Peyer's patch (tissue), 4 donors: Measurements from ENCODE around the gene PER1. TPM values are rescaled to one million over a fixed set of nuclear protein-coding genes. Genes with fewer than 3 reads are reported as not detected.

Experiments
- DNase-seq, 3 donors: peaks; one replicate each; pipeline ENCODE4 v3.0.0-alpha.2; 2017 to 2019
- H3K27ac ChIP-seq, 4 donors: fragments of 200-600 bp; sonication (generic); one replicate each; pipeline ENCODE4 v1.5.1; 2016 to 2019
- H3K27me3 ChIP-seq, 2 donors: fragments of 200-600 bp; sonication (generic); one replicate each; pipeline ENCODE4 v1.5.1; 2019
- H3K36me3 ChIP-seq, 3 donors: fragments of 200-600 bp; sonication (generic); one replicate each; pipeline ENCODE4 v1.5.1; 2016 to 2019
- H3K4me1 ChIP-seq, 4 donors: fragments of 200-600 bp; sonication (generic); one replicate each; pipeline ENCODE4 v1.5.1; 2016 to 2019
- H3K4me3 ChIP-seq, 4 donors: fragments of 200-600 bp; sonication (generic); 1 replicate in 3 of 4; 2 replicates in 1 of 4; pipeline ENCODE4 v1.5.1; 2016 to 2019; ENCODE audit warnings: mild to moderate bottlenecking in 1 of 4
- H3K9me3 ChIP-seq, 4 donors: fragments of 200-600 bp; sonication (generic); one replicate each; pipeline ENCODE4 v1.5.1; 2016 to 2019; ENCODE audit warnings: mild to moderate bottlenecking in 1 of 4
- CTCF ChIP-seq, 6 experiments: fragments of 450-650 bp in 4 of 6; fragments of 200-600 bp in 2 of 6; sonication (generic) in 1 of 6; IDR thresholded peaks; one replicate each; pipeline ENCODE4 v1.5.1; 2017 to 2019; ENCODE audit warnings: antibody characterized with exemption in 6 of 6, mild to moderate bottlenecking in 3 of 6, moderate library complexity in 1 of 6
- POLR2A ChIP-seq, 2 donors: fragments of 450-650 bp; IDR thresholded peaks; one replicate each; pipeline ENCODE4 v1.5.1; 2017; ENCODE audit warnings: antibody characterized with exemption in 2 of 2, mild to moderate bottlenecking in 2 of 2, moderate library complexity in 2 of 2
- total RNA-seq, 4 donors: library from RNA; depleted of rRNA; stranded (reverse); fragments of >200 nt; gene quantifications; one replicate each; pipeline ENCODE4 v1.1.0, GENCODE V29; 2016

The PER1 gene
- total RNA-seq, 4 donors from 2014 or later = 67.6 to 143 (median 119) TPM

GRCh38 chr17:8138374-8138671 lies 13.9 kb downstream of the PER1 start:
- H3K4me1 ChIP-seq = peaks cover 0 to 19% (median 1%) of the 10 kb centered on the region in 4 donors
- peak overlapping the region; percentile 81 to 89 (median 86) for H3K27ac ChIP-seq
- DNase-seq = no peak
- no peaks in the 10 kb centered on the region for H3K27me3 ChIP-seq
- no peaks in the 10 kb centered on the region for H3K9me3 ChIP-seq
- no peak for TF ChIP-seq POLR2A (IDR thresholded peaks at IDR 0.05)
- no peak for TF ChIP-seq CTCF (IDR thresholded peaks at IDR 0.05)
- peaks cover 0 to 41% (median 0%) of the 10 kb centered on the region in 3 donors for H3K36me3 ChIP-seq
- H3K4me3 ChIP-seq = peak overlapping the region; percentile 28 to 48 (median 38)

GRCh38 chr17:8137645-8138373 lies 14.4 kb downstream of the PER1 start:
- H3K4me1 ChIP-seq = peaks cover 0 to 19% (median 1%) of the 10 kb centered on the region in 4 donors
- peak overlapping the region; percentile 81 to 89 (median 86) for H3K27ac ChIP-seq
- H3K9me3 ChIP-seq = no peaks in the 10 kb centered on the region
- DNase-seq = peak in 2 of 3 donors; percentile 50 to 55
- peaks cover 0 to 36% (median 0%) of the 10 kb centered on the region in 3 donors for H3K36me3 ChIP-seq
- TF ChIP-seq POLR2A (IDR thresholded peaks at IDR 0.05) (no peak), CTCF (IDR thresholded peaks at IDR 0.05) (no peak)
- no peaks in the 10 kb centered on the region for H3K27me3 ChIP-seq
- H3K4me3 ChIP-seq = peak overlapping the region; percentile 28 to 48 (median 38)

- no peak overlapping the region for H3K4me3 ChIP-seq
- H3K9me3 ChIP-seq = no peaks in the 10 kb centered on the region
- no peaks in the 10 kb centered on the region for H3K27me3 ChIP-seq
- no peak overlapping the region for H3K27ac ChIP-seq
- DNase-seq = no peak
- no peaks in the 10 kb centered on the region for H3K36me3 ChIP-seq
- H3K4me1 ChIP-seq = peaks cover 0 to 9% (median 0%) of the 10 kb centered on the region in 4 donors
- TF ChIP-seq CTCF (IDR thresholded peaks at IDR 0.05) = no peak
- no peak for TF ChIP-seq POLR2A (IDR thresholded peaks at IDR 0.05)
Observed at GRCh38 chr17:8133941-8134340, 18.3 kb downstream of the PER1 start.

- H3K36me3 ChIP-seq = no peaks in the 10 kb centered on the region
- no peaks in the 10 kb centered on the region for H3K9me3 ChIP-seq
- no peak overlapping the region for H3K4me3 ChIP-seq
- H3K27me3 ChIP-seq = no peaks in the 10 kb centered on the region
- H3K27ac ChIP-seq = no peak overlapping the region
- no peak for DNase-seq
- peaks cover 0 to 7% (median 0%) of the 10 kb centered on the region in 4 donors for H3K4me1 ChIP-seq
- no peak for TF ChIP-seq CTCF (IDR thresholded peaks at IDR 0.05)
- no peak for TF ChIP-seq POLR2A (IDR thresholded peaks at IDR 0.05)
Observed at GRCh38 chr17:8133399-8133798, 18.8 kb downstream of the PER1 start.

- TF ChIP-seq POLR2A (IDR thresholded peaks at IDR 0.05) (no peak), CTCF (IDR thresholded peaks at IDR 0.05) (no peak)
- Histone ChIP-seq H3K4me1 (no peaks in the 10 kb centered on the region), H3K9me3 (no peaks in the 10 kb centered on the region), H3K27ac (no peak overlapping the region), H3K27me3 (no peaks in the 10 kb centered on the region), H3K4me3 (no peak overlapping the region), H3K36me3 (no peaks in the 10 kb centered on the region)
- DNase-seq = no peak
Observed at GRCh38 chr17:8131844-8132441, 20.3 kb downstream of the PER1 start.
